Right forelimb (tissue), 1 donor: ENCODE measurements around the gene RNF150.

Experiments used
- DNase-seq: peaks from one replicate; pipeline ENCODE4 v3.0.0-alpha.2; 2018

The RNF150 gene

DNA sequence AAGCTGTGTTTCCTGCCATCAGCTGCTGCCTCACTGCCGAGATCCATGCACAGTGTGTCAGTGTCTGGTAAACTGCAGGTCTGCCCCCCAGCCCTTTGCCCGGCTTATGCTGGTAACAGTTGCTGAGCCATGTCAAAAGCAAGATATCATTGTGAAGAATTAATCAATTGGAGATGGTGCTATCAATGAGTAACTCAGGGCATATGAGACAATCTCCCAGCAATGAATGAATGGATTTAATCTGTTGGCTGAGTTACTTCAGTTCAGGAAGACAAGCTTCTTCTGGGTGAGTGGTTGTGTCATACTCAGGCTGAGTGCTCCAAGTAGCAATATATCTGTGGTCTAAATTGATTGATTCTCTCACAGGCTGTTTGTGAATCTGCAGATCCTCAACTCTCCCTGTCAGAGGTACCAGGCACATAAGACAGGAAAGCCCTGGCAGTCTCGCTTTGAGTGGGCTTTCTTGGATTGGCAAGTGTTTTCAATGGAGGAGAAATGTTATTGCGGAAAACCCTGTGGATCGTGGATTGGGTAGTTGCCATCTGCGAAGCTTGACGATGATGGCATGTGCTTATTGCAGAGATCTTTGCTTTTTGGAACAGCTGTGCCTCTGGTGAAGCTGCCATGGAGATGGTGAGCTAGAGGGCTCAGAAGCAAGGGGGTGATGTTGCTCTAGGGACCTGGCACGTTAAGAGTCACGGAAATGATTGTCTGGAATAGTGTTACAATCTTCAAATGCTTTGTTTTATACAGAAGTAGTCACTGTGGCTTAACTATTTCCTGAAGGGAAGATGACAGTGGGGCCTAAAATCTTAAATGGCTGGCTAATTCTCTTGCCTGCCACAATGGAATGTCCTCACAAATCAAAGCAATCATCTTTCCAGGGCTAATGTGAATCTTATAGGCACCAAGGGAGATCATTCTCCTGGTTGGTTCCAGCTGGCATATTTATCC is 229.5 kb downstream of the RNF150 start:
- DNase-seq, result no peak

DNA sequence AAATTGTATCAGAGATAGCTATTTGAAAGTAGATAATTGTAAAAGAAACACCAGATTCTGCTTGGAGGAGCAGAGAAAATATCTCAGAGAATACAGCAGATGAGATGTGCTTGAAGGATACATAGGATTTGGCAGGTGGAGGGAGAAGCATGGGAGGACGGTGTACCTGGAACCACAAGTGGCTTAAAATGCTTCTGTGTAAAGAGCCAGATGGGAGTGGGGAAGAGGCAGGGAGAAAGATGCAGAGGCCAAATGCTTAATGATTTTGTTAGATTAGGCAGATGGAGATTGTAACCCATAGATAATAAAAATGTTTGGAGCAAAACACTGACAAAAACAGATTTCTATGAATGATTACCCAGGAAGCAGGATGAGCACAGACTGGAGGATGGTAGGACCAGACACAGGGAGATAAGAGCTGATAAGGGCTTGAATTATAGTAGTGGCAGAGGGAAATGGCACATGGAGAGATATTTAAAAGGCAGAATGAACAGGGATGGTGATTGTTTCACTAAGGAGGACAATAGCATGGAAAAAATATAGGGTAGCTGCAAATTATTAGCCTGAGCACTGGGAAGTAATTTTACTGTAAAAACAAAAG is 231.4 kb downstream of the RNF150 start:
- no peak for DNase-seq

DNA sequence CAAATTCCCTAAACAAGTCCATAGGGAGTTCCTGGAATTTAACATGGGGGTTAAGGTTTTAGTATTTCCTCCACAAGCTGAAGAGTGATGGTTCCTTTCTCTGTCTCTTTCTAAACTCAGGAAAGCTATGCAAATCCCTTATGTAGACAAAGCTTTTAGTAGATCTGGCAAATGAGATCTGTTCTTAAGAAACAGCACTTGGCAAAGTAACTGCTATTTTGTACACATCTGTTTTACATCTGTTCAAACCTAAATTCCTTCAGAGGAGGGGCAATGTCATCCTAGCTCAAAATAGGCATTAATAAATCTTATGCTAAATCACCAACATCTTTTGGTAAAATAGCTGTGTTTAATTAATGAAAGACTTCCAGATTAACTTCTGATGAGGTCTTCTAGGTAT is 239.3 kb downstream of the RNF150 start:
- no peak for DNase-seq

DNA sequence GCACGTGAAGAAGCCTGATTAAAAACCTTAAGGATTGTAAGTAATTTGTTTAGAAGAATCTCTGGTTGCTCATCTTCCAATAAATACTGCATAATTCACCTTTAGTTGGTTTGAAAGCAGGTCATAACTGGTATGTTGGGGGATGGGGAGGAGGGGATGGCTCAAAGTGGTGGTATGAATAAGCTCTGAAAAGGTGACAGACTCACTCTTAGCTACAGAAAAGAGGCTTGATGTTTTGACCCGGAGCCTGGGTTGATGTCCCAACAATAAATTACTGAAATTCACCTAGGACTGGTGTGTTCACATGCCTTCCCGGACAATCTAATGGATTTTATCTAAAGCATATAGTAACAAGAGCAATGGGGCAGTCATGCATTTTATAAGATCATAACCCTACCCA is 245.2 kb downstream of the RNF150 start:
- DNase-seq, result no peak

DNA sequence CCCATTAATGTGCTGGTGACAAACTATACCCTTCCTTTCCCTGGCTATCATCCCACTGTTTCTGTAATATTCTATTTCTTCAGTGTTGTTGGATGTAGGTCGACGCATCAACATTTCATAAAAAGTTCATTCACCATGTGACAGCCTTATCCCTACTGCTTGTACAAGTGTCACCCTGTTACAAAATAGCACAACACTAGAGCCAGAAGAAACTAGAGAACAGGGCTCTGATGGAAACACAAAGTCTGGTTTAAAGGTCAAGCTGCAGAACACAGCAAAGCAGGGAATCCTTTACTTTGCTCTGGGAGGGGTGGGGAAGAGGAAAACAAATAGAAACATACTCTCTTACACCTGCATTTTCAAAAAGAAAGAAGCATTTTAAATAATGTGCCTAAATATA is 245.8 kb downstream of the RNF150 start:
- no peak for DNase-seq

DNA sequence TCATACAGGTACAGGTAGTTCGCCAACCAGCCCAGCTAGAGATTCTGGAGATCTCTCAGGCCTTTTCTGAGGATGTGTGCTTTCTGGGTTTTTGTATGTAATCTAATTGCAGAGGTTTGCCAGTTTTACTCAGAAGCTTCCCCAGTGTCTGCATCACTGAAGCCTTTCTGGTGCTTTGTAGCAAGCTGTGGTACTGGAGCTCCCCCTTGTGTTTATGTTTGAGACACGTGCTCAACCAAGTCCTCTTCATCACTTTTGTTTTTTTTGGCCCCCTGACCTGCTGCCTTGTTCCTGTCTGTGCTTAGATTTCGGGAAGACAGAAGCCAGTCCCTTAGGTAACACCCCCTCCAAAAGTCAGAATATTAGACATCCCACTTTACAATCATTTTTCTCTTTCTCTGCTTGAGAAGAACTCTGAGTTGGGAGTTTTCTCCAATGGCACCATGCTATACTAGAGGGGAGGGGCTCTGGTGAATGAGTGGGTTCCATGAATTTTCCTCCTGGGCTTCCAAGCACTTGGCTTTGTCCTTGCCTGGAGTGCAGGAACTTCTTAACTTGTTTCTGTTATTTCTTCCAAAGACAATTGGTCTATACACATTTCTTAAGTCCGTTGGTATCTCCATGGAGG is 248.7 kb downstream of the RNF150 start:
- DNase-seq, result peak; percentile 50

DNA sequence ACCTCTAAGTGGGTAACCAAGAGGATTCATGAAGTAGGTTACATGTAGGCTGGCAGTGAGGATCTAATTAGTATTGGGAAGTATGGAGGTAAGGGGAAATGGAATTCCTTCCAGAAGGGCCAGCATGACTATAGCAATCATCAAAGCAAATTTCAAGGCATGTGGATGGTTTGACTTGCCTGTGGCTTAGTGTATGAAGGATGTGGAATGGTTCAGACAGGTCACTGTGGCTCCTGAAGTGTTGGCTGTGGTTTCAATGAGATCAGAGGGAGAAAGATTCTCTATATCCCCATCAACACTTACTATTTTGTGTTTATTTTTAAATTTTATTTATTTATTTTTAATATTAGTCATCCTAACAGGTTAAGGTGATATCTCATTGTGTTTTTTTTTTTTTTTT is 255.5 kb downstream of the RNF150 start:
- no peak for DNase-seq

DNA sequence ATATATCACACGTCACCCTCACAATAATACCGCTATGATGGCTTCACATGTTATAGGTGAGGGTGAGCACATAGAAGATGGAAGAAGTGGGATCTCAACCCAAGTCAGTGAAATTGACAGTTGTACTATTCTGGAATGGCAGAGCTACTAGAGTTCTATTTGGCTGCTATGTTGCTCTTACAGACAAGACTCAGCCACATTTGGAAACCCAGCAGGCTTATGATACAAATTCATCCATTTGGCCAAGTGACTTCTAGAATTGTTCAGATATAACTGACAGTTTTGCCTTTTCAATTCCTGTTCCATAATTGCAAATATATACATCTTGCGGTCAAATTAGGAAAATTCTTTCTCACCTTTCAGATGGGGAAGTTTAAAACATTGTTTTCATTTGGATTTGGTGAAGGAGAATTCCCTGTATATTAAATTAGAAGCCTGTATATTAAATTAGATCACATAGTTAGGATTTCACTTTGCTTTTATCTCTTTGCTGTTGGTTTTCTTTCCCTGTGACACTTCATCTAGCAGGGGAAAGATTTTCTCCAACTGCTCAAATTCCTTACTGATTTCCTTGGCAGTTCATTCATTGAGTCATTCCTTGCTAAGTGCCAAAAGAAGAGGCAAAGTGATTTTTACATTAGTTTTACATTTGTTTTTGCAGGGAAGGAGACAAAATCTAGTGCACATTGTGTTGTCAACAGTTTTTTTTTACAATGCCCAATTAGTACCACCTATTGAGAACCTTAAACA is 256.5 kb downstream of the RNF150 start:
- DNase-seq, result no peak

DNA sequence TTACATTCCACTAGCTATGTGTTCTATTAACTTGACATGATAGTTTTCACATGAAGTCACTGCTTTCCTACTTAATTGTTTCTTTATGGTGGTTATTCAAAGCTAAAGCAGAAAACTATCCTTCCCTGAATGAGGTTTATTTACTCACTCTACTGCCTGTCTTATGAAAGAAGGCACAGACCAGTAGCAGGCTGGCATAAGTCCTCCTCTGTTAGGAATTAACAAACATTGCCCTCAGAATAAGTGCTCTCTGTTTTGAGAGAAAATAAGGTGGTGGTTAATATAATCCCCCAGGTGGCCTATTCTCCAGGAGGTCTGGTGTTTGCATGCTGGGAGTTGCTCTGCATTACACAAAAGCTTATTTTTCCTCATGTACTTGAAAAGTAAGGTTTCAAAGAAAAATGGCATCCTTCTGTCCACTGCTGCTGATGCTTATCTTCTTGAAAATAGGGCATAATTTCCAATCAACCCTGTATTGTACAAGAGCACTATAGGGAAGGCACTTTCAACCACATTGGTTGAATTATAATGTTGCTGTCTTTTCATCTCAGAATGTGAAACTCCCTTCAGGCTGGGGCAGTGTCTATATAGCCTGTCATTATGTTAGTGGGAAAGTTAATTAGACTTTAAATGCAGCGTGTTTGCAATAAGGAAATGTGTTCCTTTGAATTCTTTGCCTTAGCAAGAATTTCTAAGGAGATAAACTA is 257.4 kb downstream of the RNF150 start:
- no peak for DNase-seq

DNA sequence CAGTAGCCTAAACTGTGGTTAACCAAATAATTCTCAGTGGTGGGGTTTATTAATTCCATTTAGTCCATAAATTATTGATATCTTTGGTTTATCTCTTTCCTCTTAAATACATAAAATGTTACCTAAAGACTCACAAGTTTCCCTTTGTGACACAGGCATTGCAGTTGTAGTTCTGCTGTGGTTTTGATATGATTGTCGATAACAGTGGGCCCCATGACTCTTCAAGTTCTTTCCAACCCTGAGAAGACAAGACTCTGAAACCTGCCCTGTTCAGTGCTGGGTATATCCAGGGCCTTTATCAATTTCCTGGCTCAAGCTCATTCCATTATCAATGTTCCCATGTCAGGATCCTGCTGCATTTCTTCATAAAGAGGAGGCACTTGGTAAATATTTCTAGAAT is 259.2 kb downstream of the RNF150 start:
- DNase-seq, result no peak

DNA sequence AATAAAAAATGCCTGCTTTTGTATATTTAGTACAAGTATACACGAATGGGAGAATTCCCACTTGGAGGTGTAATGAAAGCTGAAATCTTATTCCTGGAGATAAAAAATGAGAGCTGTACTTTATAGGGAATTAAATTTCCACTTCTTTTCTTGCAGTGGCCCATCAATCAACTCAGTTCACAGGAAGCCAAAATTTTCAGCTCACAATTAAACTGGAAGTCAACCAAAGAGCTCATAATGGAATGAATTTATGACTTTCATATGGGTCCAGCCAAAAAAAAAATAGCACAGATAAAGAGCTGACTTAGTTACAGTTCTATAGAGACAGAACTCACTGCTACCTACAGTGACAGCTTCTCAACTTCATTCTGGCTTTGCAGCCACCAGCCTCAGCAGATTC is 261.9 kb downstream of the RNF150 start:
- no peak for DNase-seq

DNA sequence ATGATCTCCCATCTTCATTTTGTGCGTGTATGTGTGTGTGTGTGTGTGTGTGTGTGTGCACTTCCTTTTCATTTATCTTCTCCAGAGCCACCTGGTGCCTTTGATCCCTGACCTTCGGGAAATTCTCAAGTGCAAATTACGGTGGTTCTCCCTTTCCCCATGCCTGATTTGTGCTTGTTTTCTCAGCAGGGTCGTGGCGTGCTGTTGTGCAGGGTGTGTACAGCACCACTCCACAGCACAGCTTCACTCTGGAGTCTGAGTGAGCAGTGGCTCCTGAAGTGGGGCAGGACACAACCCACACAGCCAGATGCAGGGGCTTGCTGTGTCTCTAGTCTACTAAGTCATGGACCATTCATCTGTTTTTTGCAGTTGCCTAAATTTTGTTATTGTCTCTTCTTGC is 262.8 kb downstream of the RNF150 start:
- no peak for DNase-seq

DNA sequence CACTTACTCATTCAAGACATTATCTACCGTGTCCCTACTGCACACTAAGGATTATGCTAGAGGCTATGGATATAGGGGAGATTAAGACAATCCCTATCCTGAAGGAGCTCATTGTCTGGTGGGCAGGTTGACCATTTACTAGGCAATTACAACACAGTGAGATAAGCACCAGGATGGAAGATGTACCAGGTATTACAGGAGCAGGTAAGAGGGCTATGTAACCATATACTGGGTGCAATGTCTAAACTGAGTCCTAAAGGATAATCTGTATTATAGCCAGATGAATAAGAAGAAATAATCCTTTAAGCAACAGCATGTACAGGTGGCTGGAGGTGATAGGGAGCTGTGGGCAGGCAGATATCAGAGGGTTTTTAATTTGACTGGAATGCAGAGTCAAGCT is 263.8 kb downstream of the RNF150 start:
- no peak for DNase-seq

DNA sequence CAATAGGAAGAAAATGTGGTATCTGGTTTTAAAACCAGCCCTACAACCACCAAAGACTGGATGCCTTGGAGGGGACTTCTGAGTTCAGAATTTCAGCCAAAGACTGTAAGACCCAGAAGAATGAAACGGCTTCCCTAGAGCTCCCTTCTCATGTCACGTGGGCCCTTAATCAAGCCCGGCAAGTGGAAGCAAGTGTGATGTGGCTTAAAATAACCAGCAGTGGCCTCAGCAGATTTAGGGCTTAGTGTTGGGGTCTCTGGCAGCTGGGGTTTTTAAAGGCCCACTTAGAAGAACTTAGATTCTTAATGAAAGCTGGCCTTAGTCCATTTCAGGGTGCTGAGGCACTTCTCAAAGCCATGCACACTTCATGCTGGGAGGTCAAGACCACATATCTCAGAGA is 265.9 kb downstream of the RNF150 start:
- DNase-seq, result no peak

DNA sequence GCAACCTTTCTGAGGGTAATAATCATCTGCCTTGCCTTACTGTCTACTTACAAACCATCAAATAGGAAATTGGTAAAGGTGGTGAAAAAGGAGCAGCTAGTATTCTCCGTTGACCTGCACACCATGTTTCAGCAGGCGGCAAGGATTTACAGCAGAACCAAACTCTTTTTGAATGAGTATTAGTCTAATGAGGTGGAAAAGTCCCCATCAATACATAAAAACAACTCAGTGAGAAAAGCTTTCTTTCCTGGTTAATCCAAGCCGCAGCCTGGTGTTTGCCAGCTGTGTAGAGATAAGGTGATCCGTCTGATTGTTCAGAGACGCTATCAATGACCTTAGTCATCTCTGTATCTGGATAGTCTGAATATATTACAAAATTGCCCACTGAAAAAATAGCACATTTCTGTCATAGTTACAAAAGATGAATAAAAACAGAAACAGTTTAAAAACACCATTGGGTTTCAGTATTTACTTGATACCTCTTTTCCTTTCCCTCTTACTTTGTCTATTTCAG is 266.7 kb downstream of the RNF150 start:
- no peak for DNase-seq

DNA sequence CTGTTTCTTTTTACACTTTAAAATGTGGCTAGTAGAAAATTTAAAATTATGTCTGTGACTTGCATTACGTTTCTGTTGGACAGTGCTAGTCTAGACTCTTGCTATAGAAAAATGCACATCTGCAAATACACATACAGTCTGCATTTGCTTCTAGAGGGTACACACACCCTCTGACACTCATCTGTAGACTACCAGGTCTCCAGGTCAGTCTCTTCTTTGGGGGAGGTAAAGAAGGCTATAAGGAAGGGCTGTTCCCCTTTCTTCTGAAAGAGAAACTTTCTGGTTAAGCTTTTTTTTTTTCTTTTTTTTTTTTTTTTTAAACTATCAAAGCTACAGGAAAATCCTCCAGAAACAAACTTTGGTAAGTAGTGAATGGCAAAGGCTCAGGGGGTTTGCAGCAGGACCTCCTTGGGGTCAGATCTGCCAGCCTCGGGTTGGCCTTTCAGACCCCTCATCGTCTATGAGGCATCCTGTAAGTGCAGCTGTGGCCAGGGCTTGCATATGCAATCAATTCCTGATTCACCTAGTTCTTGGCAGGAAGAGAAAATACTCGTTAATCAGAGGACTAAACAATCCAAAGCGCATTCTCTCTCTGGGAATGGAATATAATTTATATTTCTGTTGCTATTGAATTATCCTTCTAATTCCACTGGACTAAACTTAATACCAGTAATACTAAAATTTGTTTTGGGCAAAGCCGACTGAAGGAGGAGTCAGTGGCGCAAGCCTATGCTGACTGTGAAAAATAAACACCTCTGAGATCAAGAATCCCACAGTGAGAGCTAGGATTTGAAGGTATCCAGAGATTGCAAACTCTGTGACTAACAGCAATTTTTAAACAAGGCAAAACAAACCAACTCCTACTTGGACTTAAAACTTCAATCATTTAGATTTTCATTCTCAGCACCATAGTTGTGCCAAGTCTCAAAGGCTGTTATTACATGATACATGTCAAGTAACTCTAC is 267.7 kb downstream of the RNF150 start:
- no peak for DNase-seq

DNA sequence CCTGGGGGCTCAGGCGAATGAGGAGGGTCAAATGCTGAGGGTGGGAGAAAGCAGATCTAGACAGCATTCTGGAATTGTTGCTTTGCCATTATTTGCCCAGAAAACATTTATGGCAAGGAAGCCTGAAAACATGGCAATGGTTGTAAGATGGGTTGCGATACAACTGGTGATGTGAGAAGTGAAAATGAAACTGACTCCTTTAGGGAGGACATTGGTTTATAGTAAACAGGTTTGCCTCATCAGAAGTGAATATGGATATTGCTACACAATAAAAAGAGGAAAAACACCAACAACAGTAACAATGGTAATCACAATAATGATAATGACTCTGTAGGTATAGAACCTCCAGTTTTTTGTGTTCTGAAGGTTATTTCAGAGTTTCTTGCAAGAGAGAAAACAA is 270.1 kb downstream of the RNF150 start:
- DNase-seq, result no peak

DNA sequence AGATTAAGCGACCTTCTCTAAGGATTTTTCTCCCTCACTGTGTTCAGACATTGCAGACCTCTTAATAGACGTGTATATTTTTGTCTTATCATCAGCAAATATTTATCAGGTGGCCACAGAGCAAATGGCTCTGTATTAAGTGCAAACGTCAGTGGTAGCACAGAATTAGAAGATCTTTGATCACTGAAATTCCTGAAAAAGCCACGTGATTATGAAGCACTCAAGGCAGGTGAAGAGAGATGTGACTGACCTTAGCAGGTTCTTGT is 271.2 kb downstream of the RNF150 start:
- no peak for DNase-seq

DNA sequence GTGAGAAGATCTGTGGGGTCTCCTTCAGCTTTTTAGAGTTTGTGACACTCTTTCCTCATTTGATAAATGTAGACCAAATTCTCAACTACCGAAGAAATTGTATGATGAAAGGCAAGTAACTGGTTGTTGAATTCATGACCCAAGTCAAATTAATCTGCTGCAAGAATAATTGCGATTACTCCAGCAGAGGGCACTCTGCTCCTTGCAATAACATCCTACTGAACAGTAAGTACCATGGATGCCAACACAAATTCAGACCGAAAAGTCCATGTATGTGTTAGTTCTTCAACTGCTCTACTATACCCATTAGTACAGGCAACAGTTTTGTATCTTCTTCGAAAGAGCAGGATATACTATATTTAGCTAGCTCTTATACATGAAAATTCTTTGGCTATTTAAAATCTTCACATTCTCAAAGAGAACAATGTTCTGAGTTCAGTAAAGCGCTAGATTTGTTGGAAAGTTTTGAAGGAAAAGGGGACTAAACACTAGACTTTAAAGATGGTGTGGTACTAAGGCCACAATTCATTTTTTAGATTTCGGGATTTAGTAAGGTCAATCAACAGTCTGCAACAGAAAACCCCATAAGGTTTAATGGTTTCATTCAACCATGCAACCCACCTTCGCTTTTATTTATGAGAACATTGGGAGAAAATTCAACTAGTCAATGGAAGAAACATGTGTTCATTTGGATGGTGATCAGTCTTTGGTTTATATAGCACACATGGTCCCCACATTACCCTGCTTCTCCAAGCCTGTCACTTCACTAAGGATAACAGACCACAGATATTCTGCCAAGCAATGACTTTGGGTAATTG is 271.7 kb downstream of the RNF150 start:
- peak; percentile 75 for DNase-seq

DNA sequence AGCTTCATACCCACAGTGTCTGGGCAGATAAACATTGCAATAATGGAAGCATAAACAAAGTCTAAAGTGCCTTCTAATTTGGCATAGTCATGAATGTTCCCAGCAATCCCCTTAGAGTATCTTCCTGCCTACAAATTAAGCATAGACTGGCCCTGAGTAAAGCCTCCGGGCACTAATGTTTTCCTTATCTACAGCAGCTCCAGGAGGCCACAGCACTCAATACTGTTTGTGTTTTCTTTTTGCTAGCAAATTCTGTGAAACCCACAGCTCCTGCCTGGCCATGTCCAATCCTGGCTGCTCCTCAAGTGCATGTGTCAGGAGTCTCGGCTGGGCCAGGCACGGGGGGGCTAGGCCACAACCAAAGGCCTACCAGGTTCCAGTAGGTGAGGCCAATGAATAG is 274.4 kb downstream of the RNF150 start:
- no peak for DNase-seq

DNA sequence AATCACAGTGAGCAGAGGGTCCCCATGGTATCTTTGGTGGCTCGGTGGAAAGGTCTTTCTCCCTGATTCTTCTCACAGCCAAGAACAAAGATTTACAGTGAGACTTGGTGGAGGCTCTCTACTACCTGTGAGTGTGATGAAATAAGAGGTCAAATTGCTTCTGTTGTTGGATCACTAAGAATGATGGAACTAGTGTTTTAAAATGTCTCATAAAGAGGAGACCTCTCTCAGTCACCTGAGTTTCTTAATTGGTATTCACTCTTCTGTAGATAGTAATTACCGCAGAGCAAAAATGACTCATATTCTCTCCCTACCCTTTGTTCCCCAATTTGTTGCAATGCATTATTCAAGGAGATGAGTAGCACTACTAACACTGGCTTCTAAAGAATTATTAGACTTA is 276.2 kb downstream of the RNF150 start:
- no peak for DNase-seq
